GM19328 (cell line): ENCODE results near the gene WNT3A.

Experiments used
- ATAC-seq: cut with Tn5 transposase; IDR thresholded peaks from one replicate; pipeline ENCODE4 v1.9.1; 2021; ENCODE audit warnings: mild to moderate bottlenecking, moderate library complexity; ENCODE audit not compliant: unreplicated experiment

WNT3A gene

GRCh38 chr1:228046421-228047182, 39.8 kb downstream of the WNT3A start:
- ATAC-seq = no peak

- ATAC-seq = no peak
These were observed 40.3 kb downstream of the WNT3A start for GRCh38 chr1:228047183-228047466.

- no peak for ATAC-seq
These were observed 41.3 kb downstream of the WNT3A start for GRCh38 chr1:228048120-228048519.

GRCh38 chr1:228048659-228049298, 42.0 kb downstream of the WNT3A start:
- ATAC-seq = no peak

- ATAC-seq = no peak
These were observed 43.9 kb downstream of the WNT3A start for GRCh38 chr1:228050571-228051231.

- ATAC-seq = no peak
These were observed 51.6 kb downstream of the WNT3A start for GRCh38 chr1:228058172-228058948.

GRCh38 chr1:228058949-228059633, 52.3 kb downstream of the WNT3A start:
- ATAC-seq = no peak

- ATAC-seq = no peak
These were observed 53.0 kb downstream of the WNT3A start for GRCh38 chr1:228059634-228060457.

GRCh38 chr1:228060458-228061190, 53.8 kb downstream of the WNT3A start:
- ATAC-seq = no peak

GRCh38 chr1:228061411-228062084, 54.8 kb downstream of the WNT3A start:
- no peak for ATAC-seq

GRCh38 chr1:228062085-228062791, 55.4 kb downstream of the WNT3A start:
- ATAC-seq = no peak

- ATAC-seq = no peak
These were observed 56.0 kb downstream of the WNT3A start for GRCh38 chr1:228062812-228063211.

GRCh38 chr1:228063251-228064191, 56.7 kb downstream of the WNT3A start:
- no peak for ATAC-seq

GRCh38 chr1:228064296-228064695, 57.5 kb downstream of the WNT3A start:
- no peak for ATAC-seq

- no peak for ATAC-seq
These were observed 58.1 kb downstream of the WNT3A start for GRCh38 chr1:228064741-228065542.
